Hematopoietic multipotent progenitor cell treated with erythropoietin and hydrocortisone succinate and interleukin-3 and kit ligand, for 4 days (in vitro differentiated cells): ENCODE data around the gene PAPPA.

Experiments used
- DNase-seq: peaks from one replicate; pipeline ENCODE4 v3.0.0-alpha.2; 2015

PAPPA gene

GRCh38 chr9:116390303-116391228 is 237.0 kb downstream of the PAPPA start:
- peak; percentile 68 for DNase-seq

- DNase-seq, result no peak
Observed at GRCh38 chr9:116391306-116391900, 237.8 kb downstream of the PAPPA start.

GRCh38 chr9:116393198-116393597 is 239.6 kb downstream of the PAPPA start:
- no peak for DNase-seq

GRCh38 chr9:116394070-116394469 is 240.5 kb downstream of the PAPPA start:
- no peak for DNase-seq

GRCh38 chr9:116394894-116395698 is 241.5 kb downstream of the PAPPA start:
- DNase-seq, result no peak

- DNase-seq, result no peak
Observed at GRCh38 chr9:116395699-116396037, 242.1 kb downstream of the PAPPA start.

GRCh38 chr9:116403171-116403570 is 249.6 kb downstream of the PAPPA start:
- DNase-seq, result no peak

GRCh38 chr9:116404228-116404627 is 250.6 kb downstream of the PAPPA start:
- no peak for DNase-seq

- no peak for DNase-seq
Observed at GRCh38 chr9:116405321-116405720, 251.7 kb downstream of the PAPPA start.

- no peak for DNase-seq
Observed at GRCh38 chr9:116406469-116406868, 252.9 kb downstream of the PAPPA start.

GRCh38 chr9:116409129-116409528 is 255.5 kb downstream of the PAPPA start:
- no peak for DNase-seq

- no peak for DNase-seq
Observed at GRCh38 chr9:116409638-116410037, 256.0 kb downstream of the PAPPA start.

GRCh38 chr9:116411506-116411905 is 257.9 kb downstream of the PAPPA start:
- no peak for DNase-seq

GRCh38 chr9:116414374-116414773 is 260.8 kb downstream of the PAPPA start:
- DNase-seq, result no peak

GRCh38 chr9:116416421-116416820 is 262.8 kb downstream of the PAPPA start:
- no peak for DNase-seq

- no peak for DNase-seq
Observed at GRCh38 chr9:116417464-116417863, 263.9 kb downstream of the PAPPA start.

GRCh38 chr9:116419181-116419580 is 265.6 kb downstream of the PAPPA start:
- no peak for DNase-seq

- peak; percentile 4 for DNase-seq
Observed at GRCh38 chr9:116420993-116421538, 267.5 kb downstream of the PAPPA start.

GRCh38 chr9:116422119-116422979 is 268.8 kb downstream of the PAPPA start:
- DNase-seq, result peak; percentile 38

- DNase-seq, result no peak
Observed at GRCh38 chr9:116423149-116423548, 269.6 kb downstream of the PAPPA start.

GRCh38 chr9:116425244-116425643 is 271.7 kb downstream of the PAPPA start:
- DNase-seq, result no peak

- no peak for DNase-seq
Observed at GRCh38 chr9:116430849-116431248, 277.3 kb downstream of the PAPPA start.
